K562 (cell line): ENCODE data around the gene TIAL1.

Source experiments
- BRCA1 ChIP-seq, 2 experiments: fragments of 450-650 bp in 1 of 2; sonication (generic) in 1 of 2; formaldehyde crosslinking in 1 of 2; IDR thresholded peaks; 2 replicates each; pipeline versions ENCODE4 v1.5.0 to v1.6.1; 2017 to 2020; ENCODE audit warnings: mild to moderate bottlenecking in 1 of 2, missing genetic modification reagents in 1 of 2
- CTCF ChIP-seq, 3 experiments: IDR thresholded peaks in 2 of 3; conservative IDR thresholded peaks in 1 of 3; 2 replicates each; pipeline ENCODE4 v1.5.1; 2011 to 2012; ENCODE audit warnings: low read length in 3 of 3, mild to moderate bottlenecking in 3 of 3, control low read depth in 2 of 3, improper control_type of control experiment in 1 of 3, inconsistent platforms in 1 of 3, low read depth in 1 of 3, mixed read lengths in 1 of 3, moderate library complexity in 1 of 3; ENCODE audit not compliant: insufficient read depth in 2 of 3
- EGR1 ChIP-seq: fragments of 450-650 bp; conservative IDR thresholded peaks from 2 replicates; pipeline ENCODE4 v1.6.1; 2017; ENCODE audit warnings: mild to moderate bottlenecking
- EZH2 ChIP-seq: IDR thresholded peaks from 2 replicates; pipeline ENCODE4 v1.6.1; 2012; ENCODE audit warnings: low read depth, mild to moderate bottlenecking, inconsistent platforms, low read length, borderline replicate concordance
- HDAC2 ChIP-seq: fragments of 450-650 bp; IDR thresholded peaks from 2 replicates; pipeline ENCODE4 v1.6.1; 2016; ENCODE audit warnings: mild to moderate bottlenecking
- REST ChIP-seq, 2 experiments: fragments of 450-650 bp; formaldehyde crosslinking in 1 of 2; IDR thresholded peaks; 2 replicates each; pipeline versions ENCODE4 v1.4.0 to v1.6.1; 2014 to 2020; ENCODE audit warnings: mild to moderate bottlenecking in 2 of 2, borderline replicate concordance in 1 of 2, low read depth in 1 of 2
- STAT5B ChIP-seq: fragments of 250-450 bp; sonication (Bioruptor Pico); IDR thresholded peaks from 2 replicates; pipeline ENCODE4 v1.8.0; 2021; ENCODE audit warnings: mild to moderate bottlenecking, inconsistent platforms

GRCh38 chr10:119597405-119598186 is 832 bp upstream of the TIAL1 start:
- TF ChIP-seq BRCA1 (IDR thresholded peaks at IDR 0.05) (no peak), BRCA1 (CRISPR knock-in tag; IDR thresholded peaks at IDR 0.05) (no peak), CTCF (IDR thresholded peaks at IDR 0.05 in 2 of 3, conservative IDR thresholded peaks at IDR 0.05 in 1 of 3; ENCODE audit: insufficient read depth in 2 of 3, low read depth in 1 of 3, low read length in 3 of 3) (no peak), REST (IDR thresholded peaks at IDR 0.05; ENCODE audit: borderline replicate concordance) (no peak), REST (CRISPR knock-in tag; IDR thresholded peaks at IDR 0.05; ENCODE audit: low read depth) (no peak), EGR1 (no peak), STAT5B (CRISPR knock-in tag) (no peak), HDAC2 (no peak), EZH2 (no peak)
